Measurements from ENCODE around the gene KCNMA1.
"Not testable (repeated sequence)": the region's sequence is repeated elsewhere in the genome, so short reads cannot be mapped to it uniquely, and the experiment has no call there.

Gene KCNMA1

DNA sequence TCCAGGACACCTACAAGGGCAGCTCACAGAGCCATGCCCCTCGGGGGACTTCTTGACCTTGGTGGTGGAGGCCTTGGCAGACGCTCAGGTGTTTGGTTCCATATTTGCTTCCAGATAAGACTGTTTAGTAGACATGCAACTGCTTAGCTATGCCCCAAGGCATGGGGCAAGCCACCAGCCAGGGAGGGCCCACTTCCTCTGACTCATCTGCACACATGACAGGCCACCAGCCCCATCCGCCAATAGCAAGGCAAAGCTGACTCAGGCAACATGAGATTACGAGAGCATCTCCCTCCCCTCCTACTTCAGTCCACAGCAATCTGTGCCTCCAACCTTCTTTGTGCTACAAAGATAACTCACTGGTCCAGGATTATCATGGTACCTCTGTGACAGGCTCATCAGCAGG, 54.9 kb downstream of the KCNMA1 start:
- no peak for DNase-seq (ENCODE audit: low read depth)

DNA sequence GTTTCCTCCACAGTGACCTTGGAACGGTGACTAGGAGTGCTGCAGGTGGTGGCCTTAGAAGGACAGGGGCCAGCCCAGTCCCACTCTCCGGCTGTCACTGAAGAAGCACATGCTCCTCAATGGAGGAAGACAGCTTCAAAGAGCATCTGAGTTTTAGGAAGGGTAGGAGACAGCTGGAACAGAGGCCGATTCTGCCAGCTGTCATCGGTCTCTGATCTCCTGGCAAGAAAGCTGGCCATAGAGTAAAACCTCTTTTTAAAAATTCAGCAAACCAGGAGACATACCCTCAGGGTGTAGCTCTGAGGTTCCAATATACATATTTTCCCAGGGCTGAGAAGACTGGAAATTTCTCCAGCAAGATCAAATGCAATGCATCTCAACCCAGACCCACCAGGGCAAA, 55.9 kb downstream of the KCNMA1 start:
- no peak for DNase-seq (ENCODE audit: low read depth)

DNA sequence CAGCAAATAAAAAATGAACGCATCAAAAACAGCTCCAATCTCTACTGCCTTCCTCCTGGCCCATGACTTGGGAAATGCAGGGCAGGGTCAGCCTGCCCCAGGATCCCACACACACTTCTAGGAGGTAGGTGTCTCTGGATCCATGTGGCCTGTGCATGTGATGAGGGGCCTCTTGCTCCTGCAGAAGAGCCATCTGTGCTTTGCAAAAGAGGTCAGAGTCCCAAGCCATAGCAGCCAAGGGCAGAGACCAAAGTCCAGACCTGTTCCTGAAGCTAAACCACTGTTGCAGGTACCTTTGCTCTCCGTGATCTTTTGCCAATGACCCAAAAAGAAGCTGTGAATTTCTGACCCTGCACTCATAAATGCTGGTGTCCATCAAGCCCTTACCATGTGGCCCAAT, 57.1 kb downstream of the KCNMA1 start:
- DNase-seq (ENCODE audit: low read depth), result no peak

DNA sequence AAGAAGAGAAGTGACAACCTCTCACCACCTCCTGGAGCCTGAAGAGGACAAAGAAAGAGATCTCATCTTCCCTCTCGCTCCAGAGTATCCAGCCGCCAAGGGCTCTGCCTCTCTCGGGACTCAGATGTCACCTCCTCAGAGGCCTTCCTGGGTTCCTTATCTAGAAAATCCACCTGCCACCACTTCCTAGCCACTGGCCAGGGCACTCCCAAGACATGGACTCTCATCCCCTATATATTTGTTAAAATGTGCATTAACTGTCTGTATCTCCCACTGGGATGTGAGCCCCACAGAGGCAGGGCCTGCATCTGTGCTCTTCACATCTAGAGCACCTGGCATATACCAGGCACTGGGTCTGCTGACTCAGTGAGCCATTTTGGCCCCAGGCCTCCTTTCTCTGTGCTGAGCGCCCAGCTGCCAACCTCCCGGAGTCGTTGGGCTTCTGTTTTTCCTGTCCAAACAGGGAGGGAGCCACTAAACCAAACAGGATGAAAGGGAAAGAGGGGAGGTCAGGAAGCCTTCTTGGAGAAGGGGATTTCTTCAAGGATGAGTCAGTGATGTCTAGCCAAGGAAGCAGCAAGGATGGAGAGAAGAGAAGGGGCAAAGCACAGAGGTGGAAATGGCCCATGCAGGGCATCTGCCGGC, 58.9 kb downstream of the KCNMA1 start:
- no peak for DNase-seq (ENCODE audit: low read depth)

DNA sequence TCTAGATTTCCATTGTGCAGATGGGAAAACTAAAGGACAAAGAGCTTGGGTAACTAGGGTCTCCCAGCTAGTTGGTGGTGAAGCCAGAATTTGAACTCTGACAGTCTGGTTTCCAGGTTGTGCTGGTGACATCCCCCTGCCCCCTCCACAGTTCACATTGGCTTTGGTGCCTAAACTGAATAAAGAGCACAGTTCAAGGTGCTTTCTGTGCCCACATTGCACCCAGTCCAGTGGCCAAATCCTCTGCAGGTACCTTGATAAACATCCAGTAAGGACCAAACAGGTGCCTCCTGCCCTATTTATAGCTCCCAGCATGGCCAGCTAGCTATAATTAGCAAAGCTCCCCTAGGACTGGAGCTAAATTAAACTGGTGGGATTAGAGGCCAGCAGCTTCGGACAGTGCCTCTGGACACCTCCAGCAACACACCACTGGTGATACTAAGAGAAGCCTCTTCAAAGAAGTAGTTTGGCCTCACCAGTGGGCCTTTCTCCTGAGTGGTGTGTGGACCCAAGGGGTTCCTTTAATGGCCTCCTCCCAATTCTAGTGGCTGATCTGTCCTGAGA, 59.9 kb downstream of the KCNMA1 start:
- no peak for DNase-seq (ENCODE audit: low read depth)

DNA sequence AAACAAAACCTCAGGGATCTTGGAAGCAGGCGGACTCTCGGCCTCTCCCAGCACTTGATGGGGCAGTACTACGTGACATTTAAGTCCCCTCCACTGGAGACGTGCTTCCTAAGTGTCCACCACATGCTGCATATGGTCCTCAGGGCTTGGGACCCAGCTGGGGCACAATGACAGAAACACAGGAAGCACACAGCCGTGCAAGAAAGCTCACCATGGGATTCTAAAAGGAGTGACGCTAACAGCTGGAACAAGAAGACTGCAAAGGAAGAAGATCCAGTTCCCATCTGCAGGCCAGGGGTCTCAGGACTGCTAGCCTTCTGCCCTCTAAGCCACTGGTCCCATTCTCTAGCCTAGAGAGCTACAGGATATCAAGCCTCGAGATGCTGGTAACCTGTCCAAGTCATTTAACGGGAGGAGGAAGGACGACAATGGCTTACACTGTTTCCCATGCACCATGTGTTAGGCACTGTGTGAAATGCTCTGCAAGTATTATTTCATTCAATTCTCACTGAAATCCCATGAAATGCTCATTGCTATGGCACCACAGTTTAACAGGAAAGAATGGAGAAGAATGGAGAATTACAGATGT, 61.1 kb downstream of the KCNMA1 start:
- DNase-seq (ENCODE audit: low read depth), result no peak

DNA sequence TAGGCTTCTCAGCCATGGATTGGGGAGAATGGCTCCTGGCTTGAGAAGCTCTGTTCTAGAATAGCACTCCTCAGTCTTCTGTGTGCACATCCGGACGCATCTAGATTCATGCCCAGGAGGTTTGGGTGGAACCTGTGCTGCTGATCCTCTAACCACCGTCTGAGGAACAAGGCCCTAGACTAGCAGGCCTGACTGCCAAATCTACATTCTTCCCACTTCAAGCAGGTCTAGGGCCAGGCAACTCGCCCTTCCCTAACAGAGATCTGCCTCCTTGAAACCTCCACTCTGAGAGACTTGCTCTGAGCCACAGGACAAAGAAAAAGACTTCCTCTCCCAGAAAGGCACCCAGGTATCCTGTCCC, 61.6 kb downstream of the KCNMA1 start:
- DNase-seq (ENCODE audit: low read depth), result no peak

DNA sequence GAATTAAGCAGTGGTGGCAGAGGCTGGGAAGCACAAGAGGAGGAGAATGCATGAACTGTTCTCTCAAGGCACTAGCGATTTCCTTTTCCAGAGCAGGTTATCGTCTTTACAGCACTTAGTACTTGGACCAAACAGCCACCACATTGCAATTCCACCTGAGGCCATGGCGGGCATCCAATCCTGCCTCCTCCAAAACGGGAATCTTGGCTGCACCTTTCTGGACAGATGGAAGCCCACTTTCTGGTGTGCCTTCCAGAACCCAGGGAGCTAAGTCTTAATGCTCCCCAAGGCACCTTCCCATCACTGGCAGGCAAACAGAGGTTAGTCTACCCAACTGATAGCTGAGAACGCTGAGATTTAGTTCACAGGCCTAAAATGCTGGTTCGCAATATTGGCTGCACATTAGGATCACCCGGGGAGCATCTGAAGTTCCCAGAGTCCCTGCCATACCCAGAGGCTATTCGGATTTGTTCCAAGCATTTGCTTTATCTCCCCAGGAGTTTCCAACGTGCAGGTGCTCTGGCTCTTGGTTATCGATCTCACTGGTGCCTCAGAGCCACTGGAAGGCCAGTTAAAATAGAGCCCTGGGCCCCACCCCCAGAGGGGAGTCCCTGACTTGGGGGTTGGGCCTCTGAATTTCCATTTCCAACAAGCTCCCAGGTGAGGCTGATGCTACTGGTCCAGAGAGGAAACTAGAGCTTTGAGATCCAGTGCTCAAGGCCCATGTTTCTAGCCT, 62.2 kb downstream of the KCNMA1 start:
- DNase-seq (ENCODE audit: low read depth), result no peak

DNA sequence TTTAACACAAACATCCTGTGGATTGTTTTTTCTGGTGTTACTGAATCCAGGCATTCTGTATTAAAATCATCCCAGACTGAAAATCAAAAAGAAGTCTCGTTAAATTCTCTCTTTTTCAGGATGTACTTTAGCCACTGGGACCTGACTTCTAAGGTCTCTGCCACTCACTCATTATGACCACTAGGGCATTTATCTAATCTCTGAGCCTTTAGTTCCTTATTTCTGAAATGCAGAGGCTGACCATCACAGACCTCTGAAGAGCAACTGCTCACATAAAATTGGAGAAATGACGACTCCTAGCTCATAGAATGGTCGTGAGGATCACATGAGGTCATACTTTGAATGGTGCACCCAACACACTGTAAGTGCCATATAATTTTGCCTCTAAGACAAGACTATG, 63.2 kb downstream of the KCNMA1 start:
- DNase-seq (ENCODE audit: low read depth), result no peak

DNA sequence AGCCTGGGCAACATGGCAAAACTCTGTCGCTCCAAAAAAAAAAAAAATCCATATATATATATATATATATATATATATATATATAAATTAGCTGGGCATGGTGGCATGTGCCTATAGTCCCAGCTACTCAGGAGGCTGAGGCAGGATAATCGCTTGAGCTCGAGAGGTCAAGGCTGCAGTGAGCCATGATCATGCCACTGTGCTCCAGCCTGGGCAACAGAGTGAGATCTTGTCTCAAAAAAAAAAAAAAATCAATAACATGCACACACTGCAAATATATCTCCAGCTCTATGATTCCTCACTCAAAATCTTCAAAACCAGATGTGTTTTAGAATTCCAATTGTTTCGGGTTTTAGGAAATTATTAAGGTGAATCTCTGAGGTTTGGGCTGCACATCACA, 65.1 kb downstream of the KCNMA1 start:
- DNase-seq (ENCODE audit: low read depth), result not testable (repeated sequence)

DNA sequence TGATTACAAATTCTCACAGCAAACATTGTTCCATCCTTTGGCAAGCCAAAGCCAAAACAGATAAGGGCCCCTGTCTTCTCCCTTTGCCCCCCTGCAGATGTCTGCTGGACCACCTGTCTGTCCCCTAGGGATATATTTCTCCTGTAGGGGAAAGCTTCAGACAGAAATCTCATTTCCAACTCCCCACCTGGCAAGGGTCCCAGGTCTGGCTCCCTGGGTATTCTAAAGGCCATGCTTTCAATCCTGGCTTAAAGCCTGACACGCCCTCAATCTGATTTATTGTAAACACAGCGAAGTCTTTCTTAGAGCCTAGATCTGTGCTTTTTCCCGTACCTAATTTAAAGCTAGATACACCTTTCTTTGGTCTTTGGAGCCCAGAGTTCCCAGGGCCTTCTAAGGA, 66.1 kb downstream of the KCNMA1 start:
- no peak for DNase-seq (ENCODE audit: low read depth)

DNA sequence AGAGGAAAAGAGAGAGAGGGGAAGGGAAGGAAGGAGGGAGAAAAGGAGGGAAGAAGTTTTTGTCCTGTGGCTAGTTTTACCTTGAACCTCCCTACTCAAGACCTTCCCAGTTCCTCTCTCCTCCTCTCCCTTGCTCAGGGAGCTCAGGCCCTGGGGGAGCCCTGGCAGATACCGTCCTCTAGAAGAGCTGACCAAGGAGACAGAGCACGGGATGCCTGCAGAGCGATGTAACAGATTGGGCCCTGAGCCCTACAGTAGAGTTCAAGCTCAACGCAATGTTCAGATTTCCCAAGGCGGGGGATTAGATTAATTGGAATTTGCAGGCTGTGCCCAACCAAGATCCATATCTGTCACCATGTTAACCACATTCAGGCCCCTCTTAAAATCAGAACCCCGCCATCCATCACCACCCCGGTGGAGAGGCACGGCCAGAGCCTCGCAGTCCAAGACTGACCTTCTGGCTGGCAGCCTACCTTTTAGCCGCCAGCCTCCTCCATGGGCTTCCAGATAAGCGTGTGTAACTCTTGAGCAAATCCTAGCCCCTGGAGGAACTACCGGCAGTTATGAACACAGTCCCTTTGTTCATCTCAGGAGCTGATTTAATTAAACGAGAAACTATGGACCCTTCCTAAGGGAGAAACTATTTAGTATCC, 70.6 kb downstream of the KCNMA1 start:
- DNase-seq (ENCODE audit: low read depth), result no peak

DNA sequence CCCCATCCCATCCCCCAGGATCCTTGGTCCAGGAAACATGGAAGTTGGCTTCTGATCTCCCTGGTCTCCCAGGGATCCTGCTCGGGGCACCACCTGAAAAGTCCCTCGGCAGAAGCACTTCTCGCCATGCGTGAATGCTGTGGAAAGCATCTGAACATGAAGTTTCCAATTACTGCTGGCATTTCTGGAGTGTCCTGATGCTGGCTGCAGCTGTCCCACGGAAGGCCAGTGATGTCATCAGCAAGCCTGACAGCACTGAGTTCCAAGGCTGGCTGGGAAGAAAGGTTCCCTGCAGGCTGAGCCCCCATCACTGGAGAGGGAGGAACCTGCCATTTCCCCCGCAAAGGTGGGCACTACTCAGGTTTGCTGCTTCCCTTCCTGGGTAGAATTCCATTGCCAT, 71.4 kb downstream of the KCNMA1 start:
- DNase-seq (ENCODE audit: low read depth), result no peak

DNA sequence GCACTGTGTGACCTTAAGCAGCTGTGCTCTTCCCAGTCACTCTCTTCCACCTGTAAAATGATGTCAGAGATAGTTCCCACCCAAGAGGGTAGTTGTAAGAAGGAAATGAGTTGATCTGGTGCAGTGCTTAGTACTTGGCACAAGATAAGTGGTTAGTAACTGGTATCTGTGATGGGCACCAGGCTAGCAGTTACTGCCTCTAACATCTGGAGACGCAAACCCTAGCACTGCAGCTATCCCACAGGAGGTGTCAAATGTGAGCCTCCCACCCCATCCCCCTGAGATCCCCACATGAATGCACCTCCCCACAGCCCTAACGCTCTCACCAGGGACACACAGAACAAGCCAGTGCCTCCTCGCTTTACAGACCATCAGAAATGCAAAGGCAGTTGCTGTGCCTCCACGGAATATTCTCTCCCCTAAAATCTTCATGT, 72.0 kb downstream of the KCNMA1 start:
- DNase-seq (ENCODE audit: low read depth), result no peak

DNA sequence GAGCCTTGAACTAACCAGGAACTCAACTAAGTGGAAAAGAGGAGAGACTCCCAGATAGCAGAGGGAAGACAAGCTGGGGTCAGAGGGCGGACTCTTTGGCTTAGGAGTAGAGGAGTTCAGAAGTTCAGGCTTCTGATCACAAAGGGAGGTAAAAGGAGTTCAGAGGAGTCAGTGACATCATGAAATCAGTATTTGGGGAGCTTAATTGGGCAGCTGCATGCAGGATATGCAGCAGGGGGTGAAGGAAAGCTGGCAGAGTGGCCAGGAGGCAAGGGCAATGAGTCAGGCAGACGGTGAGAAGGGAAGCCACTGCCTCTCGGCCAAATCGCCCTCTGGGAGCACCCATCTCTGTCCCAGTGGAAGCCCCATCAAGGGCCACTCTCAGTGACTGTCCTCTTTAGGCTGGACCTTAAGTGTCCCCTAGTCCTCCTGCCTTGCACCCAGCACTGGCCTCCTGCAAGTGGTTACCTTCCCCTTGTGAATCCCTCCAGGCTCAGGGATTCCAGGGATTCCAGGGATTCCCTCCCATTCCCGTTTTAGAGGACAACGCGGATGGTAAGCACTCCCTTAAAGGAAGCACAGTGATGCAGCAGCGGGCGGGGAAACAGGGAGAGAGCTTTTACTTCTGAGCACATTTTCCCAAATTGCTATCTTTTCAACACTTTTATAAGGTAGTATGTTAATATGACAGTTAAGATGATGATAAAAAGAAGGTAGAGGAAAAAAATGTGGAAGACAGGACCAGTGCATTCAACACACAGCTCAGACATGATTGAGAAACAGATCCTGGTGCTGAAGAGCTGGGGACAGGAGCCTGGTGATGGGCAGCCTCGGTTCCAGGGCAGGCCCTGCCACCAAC, 72.6 kb downstream of the KCNMA1 start:
- DNase-seq (ENCODE audit: low read depth), result no peak

DNA sequence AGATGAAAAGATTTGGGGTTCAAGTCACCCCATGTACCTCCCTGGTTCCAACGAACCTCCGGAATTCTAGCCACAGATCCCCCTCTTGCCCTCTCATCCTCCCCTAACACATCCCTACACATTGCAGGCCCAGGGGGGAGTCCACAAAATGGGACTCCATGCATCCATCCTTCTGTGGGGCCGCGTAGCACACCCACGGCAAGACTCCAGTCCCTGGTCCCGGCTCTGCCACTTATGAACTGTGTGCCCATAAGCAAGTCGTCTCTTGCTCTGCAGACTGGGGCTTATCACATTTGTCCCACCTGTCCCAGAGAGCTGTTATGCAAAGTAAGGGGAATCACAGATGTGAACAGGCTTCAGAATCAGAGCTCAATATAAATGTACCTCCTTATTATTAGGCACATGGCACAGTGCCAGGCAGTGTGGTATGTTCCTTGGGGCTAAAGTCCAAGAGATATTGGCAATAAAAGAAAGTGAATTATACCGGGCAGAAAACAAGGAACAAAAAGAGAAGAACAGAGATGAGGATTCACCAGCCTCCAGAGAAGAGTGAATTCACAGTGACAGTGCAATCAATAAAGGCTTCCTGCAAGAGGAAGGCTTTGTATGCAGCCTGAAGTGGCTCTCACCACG, 73.9 kb downstream of the KCNMA1 start:
- no peak for DNase-seq (ENCODE audit: low read depth)

DNA sequence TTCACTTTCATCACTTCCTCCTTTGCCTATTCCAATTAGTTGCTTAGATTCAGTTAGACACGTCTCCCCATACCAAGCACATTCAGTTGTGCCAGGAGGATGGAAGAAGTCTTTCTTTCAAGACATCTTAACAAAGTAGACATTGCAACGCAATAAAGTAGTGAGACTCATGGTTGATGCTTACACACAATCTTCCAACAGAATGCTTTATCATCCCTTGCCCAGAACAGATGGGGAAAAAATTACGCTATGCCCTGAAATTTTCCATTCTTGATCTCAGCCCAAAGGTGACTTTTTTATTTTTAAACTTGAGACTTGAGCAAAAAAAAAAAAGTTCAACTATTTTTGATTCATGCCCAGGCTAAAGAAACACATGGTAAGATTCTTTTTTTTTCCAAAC, 74.9 kb downstream of the KCNMA1 start:
- DNase-seq (ENCODE audit: low read depth), result no peak

DNA sequence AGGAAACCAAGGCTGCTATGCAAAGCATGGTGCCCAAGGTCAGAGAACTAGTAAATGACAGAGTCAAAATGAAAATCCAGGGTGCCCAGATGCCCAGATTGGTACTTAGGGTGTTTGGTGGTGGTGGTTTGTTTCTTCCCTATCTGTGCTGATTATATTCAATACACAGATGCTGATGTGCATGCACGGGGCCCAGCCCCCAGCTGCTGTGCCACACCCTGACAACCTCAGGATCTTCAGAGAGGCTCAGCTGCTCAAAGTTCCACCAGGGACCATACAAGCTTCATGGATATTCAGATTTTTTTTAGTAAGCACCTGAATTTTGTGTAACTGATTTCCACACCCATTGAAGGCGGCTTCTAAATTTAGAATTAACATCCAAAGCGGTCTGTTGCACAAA, 75.6 kb downstream of the KCNMA1 start:
- no peak for DNase-seq (ENCODE audit: low read depth)

DNA sequence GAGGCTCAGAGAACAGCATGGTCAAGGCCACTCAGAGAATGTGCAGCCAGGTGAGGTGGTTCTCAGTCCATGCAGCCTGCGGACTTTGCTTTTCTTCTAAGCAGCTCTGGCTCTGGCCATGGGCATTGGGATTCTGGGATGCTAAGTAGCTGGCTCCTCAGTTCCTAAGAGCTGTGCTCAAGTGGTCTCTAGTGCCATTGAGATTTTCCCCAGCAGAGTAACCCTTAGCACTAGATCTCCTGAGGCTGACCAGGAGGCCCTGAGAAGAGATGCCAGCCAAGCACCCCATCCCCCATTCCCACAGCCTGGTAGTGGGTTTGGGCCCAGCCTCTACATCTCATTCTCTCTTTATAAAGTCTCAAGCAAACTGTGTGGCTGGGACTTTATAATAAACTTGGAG, 77.1 kb downstream of the KCNMA1 start:
- no peak for DNase-seq (ENCODE audit: low read depth)

DNA sequence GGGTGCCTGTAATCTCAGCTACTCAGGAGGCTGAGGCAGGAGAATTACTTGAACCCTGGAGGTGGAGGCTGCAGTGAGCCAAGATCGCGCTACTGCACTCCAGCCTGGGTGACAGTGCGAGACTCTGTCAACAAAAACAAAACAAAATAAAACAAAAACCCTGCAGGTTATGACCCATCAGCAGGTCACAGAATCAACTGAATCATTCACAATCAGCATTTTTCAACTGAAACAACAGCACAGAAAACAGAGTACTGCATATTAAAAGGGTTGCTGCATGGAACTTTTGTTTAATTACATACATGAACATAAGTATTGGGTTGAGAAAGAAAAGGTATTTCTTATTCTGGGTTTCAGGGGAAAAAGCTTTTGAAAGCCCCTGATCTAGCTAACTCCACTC, 77.6 kb downstream of the KCNMA1 start:
- no peak for DNase-seq (ENCODE audit: low read depth)

DNA sequence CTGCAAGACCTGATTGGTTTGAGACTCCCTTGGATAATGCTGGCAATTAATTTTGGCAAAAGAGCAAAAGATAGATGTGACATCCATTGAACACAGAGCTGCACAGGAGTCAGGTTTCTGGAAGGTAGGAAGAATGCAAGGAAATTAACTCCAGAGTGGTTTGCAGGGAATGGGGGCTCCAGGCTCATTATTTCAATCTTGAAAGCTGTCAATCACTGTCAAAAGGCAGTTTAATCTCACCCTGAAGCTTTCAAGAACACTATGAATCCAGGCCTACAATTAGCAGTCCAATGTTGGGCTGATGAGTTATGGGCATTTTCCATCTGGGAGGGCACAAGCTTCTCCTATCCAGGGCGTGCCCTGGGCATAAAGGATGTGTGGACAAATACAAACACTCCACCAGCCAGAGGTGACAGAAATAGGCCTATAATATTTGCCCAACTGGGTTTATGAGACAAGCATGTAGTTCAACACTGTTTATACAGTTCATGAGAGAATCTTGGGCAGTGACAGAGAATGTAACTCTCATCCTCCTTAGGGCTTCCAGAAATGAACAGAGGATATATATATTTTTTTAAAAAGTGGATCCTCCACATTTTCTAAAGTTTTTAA, 80.5 kb downstream of the KCNMA1 start:
- DNase-seq (ENCODE audit: low read depth), result no peak
